GF-D8 (cell line): Measurements from ENCODE around the gene SNX21.
A peak's percentile ranks its signal among the peaks of the same experiment; 100 is the strongest.
"Not testable (repeated sequence)": the region's sequence is repeated elsewhere in the genome, so short reads cannot be mapped to it uniquely, and the experiment has no call there.

Experiments used
- DNase-seq: peaks from one replicate; lab custom pipeline; 2025; lab: John Stamatoyannopoulos, UW

Gene SNX21

DNA sequence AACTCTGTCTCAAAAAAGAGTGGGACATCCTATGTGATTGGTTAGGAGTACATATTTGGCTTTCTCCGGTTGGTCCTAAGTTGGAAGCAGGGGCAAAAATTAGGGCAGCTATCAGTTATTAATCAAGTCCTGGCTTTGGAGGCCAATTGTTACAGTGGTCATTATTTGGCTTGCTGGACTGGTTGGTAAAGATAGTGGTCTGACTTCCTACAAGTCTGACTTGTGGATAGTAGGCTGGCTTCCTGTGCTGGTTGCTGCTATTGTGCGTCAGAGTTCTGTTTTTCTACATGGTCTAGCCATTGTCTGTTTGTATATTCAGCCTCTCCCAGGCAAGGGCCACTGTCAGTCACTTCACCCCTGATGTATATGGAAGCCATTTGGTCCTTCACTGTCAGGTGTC is 16.6 kb downstream of the SNX21 start:
- DNase-seq, result no peak

DNA sequence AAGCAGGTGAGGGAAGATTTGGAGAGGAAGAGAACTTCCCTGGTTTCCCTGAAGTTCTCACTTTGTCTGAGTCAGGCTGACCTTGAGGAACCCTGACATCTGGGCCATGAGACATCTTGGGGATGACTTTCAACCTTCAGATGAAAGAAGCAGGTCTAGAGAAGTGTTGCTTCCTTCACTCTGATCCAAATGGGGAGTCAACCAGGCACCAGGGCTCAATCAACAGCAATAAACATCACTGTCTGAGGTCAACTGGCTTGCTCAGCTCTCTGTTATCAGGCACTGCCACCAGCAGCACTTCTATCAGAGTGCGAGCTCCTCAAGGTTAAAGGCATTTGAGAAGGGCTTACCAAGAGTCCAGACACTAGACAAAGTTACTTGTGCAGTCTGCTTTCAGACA is 17.3 kb downstream of the SNX21 start:
- DNase-seq, result no peak

DNA sequence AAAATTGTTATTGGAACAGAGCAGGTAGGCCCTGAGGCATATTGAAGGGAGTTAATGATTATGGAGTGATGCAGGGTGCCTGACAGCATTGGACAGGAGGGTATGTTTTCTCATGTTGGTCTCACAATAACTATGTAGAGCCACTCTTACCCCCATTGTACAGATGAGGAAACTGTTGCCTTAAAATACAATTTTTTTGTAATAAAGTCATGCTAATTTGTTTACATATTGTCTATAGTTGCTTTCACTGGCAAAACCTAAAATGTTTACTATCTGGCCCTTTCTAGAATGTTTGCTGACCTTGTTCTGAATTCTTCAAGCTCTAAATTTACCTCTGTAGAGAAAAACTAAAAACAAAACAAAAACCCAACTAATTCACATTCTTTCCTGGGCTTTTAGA is 17.9 kb downstream of the SNX21 start:
- no peak for DNase-seq

DNA sequence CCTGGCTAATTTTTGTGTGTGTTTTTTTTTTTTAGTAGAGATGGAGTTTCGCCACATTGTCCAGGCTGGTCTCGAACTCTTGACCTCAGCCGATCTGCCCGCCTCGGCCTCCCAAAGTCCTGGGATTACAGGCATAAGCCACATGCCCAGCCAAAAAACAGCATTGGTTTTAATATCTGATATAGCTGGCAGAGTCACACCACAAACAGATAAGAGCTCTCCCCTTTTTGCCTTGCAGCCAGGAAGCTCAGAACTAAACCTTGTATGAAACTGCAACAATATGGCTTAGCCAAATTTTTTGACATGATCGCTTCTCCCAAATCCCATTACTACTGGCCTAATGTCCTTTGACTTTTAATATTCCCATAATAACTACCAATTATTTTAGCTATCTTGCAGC is 18.7 kb downstream of the SNX21 start:
- DNase-seq, result no peak

DNA sequence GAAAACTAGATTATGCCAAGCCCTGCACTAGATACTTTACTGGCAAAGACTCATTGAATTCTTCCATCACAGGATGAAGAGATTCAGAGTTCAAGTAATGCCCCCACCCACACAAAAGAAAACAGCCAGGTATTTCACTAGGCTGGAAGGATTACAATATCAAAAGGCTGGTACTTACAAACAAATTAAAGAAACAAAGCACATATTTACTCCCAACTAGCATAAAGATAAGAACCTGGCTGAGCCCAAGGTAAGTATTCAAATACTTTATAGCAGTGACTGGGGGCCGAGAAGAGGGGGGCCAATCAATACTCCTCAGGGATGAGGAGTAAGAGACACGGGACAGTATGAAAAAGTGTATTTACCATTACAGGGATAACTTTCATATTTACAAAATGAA is 19.9 kb downstream of the SNX21 start:
- DNase-seq, result no peak

DNA sequence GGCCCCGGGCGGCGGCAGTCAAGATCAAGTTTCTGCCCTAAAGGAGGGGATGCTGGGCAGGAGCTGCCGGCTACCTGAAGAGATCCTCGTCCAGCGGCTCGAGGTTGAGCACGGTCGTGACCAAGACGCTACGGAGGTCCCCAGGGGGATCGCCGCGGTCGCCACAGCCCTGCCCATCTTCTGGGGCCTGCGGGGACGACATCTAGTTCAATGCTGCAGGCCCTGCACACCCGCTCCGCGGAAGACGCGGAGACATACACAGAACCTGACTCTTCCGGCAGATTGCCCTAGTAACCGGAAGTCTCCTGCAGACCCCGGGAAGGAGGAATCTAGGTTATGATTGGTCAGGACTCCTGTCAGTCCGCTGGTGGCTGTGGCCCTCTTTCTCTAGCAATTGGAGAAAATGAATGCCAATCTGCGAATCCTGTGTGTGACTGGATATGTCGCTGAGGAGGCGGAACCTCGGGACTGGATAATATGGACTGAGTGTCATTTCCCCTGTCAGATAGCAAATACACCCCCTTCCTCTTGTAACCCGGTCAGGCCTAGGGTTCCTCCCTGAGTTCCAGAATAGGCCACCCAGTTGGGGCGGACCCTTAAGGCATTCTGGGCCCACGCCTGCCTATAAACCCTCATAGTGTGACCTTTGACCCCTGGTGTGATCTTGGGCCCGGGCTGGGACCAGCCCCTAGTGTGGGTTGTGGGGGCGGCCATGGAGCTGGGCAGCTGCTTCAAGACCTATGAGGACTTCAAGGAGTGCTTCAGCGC is 23.7 kb downstream of the SNX21 start, which contains the start of the genes ACOT8 and ZSWIM3:
ACOT8 (minus strand) TSS at position 279 of the 768 bp plus-strand sequence; CDS start at position 202, 77 bp downstream.
ZSWIM3 (plus strand) TSS at position 501 of the 768 bp plus-strand sequence; CDS start at position 713, 212 bp downstream.
- peak; percentile 99 for DNase-seq

DNA sequence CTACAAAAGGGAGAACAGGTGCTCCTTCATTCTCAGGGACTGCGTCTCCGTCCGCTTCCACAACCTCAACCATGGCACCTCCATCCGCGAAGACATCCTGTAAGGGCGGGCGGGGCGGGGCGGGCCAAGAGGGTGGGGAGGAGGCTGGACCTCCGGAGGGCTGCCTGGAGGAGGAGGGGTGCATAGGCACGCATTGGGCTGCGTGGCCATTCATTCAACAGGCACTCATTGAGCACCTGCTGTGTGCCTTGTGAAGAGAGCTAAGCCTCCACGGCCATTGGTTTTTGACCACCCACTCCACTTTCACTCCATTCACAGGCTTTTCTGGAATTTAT is 24.2 kb downstream of the SNX21 start:
- DNase-seq, result peak; percentile 11

DNA sequence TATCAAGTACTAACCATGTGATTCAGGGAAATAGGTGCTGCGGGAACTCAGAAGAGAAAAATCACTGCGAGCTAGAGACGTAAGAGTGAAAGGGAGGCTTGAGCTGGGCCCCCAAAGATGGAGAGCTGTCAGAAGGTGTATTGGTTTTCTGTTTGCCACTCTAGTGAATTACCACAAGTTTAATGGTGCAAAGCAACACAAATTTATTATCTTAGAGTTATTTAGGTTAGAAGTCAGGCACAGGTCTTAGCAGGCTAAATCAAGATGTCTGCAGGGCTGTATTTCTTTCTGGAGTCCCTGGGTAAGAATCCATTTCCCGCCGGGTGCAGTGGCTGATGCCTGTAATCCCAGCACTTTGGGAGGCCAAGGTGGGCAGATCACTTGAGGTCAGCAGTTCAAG is 26.3 kb downstream of the SNX21 start:
- DNase-seq, result no peak

DNA sequence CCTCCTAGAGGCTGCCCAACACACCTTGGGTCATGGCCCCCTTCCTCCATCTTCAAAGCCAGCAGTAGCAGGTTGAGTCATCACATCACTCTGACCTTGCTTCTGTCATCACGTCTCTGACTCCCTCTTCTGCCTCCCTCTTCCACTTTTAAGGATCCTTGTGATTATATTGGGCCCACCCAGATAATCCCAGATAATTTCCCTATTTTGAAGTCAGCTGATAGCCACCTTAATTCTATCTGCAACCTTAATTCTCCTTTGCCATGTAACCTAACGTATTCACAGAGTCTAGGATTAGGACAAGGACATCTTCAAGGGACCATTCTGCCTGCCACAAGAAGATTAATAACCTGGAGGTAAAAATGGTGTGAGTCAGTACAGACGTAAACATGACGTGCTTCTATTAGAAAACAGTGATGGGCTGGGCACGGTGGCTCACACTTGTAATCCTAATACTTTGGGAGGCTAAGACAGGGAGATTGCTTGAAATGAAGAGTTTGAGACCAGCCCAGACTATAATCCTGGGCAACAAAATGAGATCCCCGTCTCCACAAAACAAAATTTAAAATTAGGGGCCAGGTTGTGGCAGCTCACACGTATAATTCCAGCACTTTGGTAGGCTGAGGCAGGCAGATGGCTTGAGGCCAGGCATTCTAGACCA is 27.1 kb downstream of the SNX21 start:
- no peak for DNase-seq

DNA sequence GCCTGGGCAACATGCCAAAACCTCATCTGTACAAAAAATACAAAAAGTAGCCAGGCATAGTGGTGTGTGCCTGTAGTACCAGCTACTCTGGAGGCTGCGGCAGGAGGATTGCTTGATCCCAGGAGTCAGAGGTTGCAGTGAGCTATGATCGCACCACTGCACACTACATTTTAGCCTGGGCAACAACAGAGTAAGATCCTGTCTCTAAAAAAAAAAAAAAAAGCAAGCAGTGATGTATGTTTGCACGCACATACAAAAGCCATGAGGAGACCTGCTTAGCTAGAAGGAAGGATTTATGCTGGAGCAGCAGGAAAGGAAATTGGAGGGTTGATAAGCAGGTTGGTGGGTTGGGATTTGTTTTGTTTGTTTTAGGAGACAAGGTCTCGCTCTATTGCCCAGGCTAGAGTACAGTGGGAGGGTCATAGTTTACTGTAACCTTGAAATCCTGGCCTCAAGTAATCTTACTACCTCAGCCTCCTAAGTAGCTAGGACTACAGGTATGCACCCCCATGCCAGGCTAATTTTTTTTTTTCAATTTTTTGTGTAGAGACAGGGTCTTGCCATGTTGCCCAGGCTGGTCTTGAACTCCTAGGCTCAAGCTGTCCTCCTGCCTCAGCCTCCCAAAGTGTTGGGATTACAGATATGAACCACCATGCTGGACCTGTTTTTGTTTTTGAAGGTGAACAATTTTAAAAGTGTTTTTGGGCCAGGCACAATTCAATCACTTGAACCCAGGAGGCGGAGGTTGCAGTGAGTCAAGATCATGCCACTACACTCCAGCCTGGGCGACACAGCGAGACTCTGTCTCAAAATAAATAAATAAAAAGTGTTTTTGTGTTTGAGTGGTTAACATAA is 27.8 kb downstream of the SNX21 start:
- no peak for DNase-seq

DNA sequence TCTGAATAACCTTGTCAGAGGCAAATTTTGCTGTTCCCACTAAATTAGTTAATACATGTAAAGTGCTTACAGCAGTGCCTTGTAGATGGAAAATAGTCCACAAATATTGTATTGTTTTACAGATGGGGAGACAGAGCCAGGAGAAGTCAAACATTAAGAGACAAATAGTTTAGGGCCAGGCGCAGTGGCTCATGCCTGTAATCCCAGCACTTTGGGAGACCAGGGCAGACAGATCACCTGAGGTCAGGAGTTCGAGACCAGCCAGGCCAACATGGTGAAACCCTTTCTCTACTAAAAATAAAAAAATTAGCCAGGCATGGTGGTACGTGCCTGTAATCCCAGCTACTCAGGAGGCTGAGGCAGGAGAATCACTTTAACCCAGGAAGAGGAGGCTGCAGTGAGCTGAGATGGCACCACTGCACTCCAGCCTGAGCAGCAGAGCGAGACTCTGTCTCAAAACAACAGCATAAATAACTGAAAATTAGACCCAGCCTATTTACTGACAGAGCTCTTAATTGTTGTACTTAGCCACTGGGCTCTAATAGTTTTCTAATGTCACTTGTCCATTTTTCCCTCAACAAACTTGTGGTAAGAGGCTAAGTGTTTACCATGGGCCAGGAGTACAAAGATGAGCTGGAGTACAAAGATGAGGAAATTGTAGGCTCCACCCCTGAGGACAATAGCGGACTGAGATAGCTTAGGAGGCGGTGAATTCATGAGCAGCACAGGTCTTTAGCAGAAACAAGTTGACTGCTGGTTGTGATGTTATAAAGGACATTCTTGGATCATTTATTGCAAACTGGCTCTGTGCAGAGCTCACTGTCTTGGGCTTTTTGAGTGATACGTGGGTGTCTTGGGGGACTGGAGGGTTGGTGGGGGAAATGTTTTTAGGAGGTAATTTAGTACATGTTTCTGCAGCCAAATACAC is 30.2 kb downstream of the SNX21 start:
- DNase-seq, result no peak

DNA sequence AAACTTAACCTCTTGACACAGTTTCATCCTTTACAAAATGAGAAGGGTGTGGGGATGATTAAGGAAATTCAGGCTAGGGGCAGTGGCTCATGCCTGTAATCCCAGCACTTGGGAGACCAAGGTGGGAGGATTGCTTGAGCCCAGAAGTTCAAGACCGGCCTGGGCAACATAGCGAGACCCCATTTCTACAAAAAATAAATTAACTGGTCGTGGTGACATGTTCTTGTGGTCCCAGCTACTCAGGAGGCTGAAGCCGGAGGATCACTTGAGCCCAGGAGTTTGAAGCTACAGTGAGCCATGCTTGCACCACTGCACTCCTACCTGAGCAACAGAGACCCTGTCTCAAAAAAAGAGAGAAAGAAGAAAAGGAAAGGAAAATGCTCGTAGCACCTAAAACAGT is 32.9 kb downstream of the SNX21 start:
- no peak for DNase-seq

DNA sequence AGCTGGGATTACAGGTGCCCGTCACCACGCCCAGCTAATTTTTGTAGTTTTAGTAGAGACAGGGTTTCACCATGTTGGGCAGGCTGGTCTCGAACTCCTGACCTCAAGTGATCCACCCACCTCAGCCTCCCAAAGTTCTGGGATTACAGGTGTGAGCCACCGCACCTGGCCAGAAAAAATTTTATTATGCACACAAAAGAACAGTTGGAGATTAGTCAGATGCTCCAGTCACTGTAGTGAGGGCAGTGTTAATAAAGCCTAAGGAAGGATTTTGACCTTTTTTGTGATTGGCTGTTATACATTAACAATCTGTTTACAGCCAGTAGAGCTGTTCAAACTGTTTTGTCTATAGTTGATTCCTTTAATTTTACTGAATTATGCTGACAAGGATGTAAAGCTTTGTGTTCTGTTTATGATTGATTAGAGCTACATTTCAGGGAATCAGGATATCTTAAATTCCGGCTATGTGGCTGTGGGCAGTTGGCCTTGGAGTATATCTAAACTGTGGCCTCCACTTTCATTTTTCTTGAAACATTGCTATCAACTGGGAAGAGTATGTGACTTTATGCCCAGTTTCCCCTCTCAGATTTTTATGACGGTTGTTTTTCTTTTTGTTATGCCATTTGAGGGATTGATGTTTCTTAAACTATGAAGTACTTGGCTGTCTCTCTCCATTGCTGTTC is 33.7 kb downstream of the SNX21 start:
- no peak for DNase-seq

DNA sequence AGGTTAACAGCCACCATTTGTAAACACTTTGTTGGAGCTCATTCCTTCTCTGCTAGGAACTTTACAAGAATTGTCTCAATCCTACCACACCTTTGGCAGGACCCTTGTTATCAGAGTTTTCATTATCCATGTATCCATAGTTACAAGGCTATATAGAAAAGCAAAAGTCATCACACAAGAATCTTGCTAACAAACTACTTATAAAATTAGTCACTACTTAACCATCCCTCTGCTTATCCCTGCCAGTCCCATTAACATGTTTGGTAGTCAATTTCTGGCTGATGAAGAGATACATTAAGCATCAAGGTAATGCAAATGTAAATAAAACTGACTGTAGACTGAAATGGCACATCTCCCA is 34.2 kb downstream of the SNX21 start:
- no peak for DNase-seq

DNA sequence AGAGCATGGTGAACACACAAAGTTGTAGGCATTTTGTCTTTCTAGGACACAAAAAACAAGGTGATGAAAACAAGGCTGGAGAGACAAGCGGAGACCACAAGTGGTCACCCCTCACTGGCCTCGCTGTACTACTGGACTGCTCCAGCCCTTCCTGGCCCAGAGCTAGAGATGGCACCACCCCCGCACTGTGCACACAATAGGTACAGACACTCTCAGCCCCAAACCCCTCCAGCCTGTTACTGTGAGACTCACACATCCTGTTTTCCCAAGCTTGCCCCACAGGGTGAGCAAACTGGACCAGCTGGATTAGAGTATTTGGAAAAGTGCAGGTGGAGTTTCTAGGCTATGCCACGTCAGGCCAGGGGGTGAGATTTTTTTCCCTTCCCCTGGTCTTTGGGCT is 39.0 kb downstream of the SNX21 start:
- no peak for DNase-seq

DNA sequence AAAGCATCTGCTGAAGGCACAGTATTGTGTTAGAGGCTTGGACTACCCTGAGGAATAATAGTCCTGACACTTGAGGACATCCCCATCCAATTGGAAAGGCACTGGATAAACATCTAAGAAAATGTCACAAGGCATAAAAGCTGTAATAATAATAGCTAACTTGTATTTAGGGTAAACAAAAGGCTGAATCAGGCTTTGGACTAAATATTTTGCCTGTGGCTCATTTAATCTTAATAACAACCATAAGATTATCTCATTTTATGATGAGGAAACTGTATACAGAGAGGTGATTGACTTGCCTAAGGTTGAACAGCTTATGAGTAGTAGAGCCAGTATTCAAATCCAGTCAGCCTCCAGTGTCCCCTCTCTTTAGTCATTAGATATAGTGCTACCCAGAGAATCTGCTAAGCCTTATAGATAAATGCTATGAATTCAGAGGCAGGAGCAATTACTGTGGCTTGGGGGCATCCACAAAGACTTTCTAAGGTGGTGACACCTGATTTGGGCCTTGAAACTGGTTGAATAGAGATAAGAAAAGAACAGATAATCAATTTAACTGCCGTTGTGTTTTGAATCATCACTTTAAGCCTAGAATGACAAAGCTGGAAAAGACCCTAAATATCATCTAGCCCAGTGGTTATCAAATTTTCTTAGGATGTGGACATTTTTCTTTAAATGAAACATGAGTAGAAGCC is 40.0 kb downstream of the SNX21 start:
- no peak for DNase-seq

DNA sequence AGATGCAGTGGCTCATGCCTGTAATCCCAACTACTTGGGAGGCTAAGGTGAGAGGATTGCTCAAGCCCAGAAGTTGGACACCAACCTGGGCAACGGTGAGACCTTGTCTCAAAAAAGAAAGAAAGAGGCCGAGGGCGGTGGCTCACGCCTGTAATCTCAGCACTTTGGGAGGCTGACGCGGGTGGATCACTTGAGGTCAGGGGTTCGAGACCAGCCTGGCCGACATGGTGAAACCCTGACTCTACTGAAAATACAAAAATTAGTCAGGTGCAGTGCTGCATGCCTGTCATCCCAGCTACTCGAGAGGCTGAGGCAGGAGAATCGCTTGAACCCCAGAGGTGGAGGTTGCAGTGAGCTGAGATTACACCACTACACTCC is 40.5 kb downstream of the SNX21 start:
- DNase-seq, result not testable (repeated sequence)

DNA sequence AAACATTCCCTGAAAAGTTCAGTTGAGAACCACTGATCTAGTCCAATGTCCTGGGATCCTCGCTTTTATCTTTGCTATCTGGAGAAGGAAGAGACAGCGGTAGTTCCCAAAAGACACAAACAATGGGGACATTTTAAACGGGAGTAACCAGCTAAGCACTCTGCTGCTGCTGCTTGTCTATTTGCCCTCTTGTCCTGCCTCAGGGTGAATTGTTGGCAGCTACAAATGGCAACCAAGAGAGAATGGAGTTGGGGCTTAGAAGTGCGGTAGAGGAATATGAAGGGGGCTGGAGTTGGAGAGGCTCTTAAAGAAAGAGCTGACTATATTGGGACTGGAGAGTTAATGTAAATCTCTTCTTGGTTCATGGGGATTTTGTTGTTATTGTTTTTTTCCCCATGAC is 41.0 kb downstream of the SNX21 start:
- no peak for DNase-seq

DNA sequence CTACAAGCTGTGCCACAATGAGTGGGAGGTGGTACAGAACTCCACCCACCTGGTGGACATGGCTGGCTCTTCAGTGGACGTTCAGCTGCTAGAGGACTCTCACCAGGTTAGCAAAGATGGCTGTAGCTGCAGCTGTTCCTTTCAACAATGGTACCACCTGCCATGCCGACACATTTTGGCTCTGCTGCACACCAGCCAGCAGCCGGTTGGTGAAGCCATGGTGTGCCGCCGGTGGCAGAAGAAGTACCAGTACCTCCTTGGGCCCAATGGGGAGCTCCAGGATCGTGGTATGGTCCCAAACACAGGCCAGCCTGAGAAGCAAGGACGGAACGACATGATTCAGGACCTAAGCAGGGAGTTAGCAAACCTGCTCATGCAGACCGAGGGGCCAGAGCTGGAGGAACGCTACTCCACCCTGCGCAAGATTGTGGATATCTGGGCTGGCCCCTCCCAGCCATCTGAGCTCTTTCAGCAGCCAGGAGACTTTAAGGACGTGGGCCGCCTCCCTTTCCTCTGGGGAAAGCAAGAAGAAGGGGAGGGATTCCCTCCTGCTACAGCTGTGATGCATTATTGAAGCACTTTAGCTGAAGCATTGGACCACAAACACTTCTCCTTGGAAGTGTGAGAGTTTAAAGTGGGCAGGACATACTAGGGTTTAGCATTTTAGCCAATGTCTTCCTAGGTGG is 44.6 kb downstream of the SNX21 start:
- no peak for DNase-seq
